Spinal cord (tissue), 10 donors: ENCODE results near the gene PPP1R9B. TPM values are rescaled to one million over a fixed set of nuclear protein-coding genes. Genes with fewer than 3 reads are reported as not detected.

Experiments
- DNase-seq, 6 donors: peaks; one replicate each; pipeline versions ENCODE4 v3.0.0 to v3.0.0-alpha.2; 2013 to 2015; ENCODE audit warnings: low spot score in 6 of 6, low read depth in 4 of 6
- H3K27ac ChIP-seq: one replicate; pipeline ENCODE4 v1.5.1; 2013; ENCODE audit warnings: low read depth, low read length, control low read depth
- H3K27me3 ChIP-seq: one replicate; pipeline ENCODE4 v1.6.1; 2013; ENCODE audit warnings: low read length; ENCODE audit not compliant: control insufficient read depth, insufficient read depth
- H3K36me3 ChIP-seq: one replicate; pipeline ENCODE4 v1.6.1; 2013; ENCODE audit warnings: low read length; ENCODE audit not compliant: control insufficient read depth, insufficient read depth
- H3K4me1 ChIP-seq: one replicate; pipeline ENCODE4 v1.6.1; 2013; ENCODE audit warnings: low read length; ENCODE audit not compliant: control insufficient read depth, insufficient read depth
- H3K4me3 ChIP-seq: one replicate; pipeline ENCODE4 v1.5.1; 2013; ENCODE audit warnings: low read depth, low read length, control low read depth
- H3K9me3 ChIP-seq: one replicate; pipeline ENCODE4 v1.6.1; 2013; ENCODE audit warnings: low read length; ENCODE audit not compliant: control insufficient read depth, insufficient read depth
- WGBS: methylation state at CpG from one replicate; pipeline ENCODE4 v1.1.5; 2013; ENCODE audit warnings: missing lambda C conversion rate; ENCODE audit not compliant: insufficient coverage; 5-methylcytosine and 5-hydroxymethylcytosine counted together
- long read RNA-seq, 4 donors: transcript quantifications; one replicate each; lab custom pipeline, GENCODE V29; 2026
- polyA plus RNA-seq, 2 donors: library from polyadenylated mRNA; unstranded; fragments of 120-200 nt; gene quantifications; one replicate each; pipeline ENCODE4 v1.2.1, GENCODE V29; 2013; ENCODE audit not compliant: insufficient read length in 2 of 2
- total RNA-seq, 2 donors: library from RNA; depleted of rRNA in 1 of 2; stranded (reverse); fragments of 120-200 nt in 1 of 2; fragments of >200 nt in 1 of 2; gene quantifications; one replicate each; pipeline versions ENCODE4 v1.2.3 to v1.2.4, GENCODE V29; 2013 to 2014
- donor health status: healthy.

The PPP1R9B gene
- total RNA-seq, result 10 to 100 TPM; 23.7 to 40.8 TPM
- 100 to 1,000 TPM; 102 TPM for polyA plus RNA-seq
- long read RNA-seq, donor 1, full-length matches to known transcripts, result 10 of 10 reads
- long read RNA-seq, donor 1, partial matches to known transcripts, result 0 of 10 reads
- long read RNA-seq, donor 1, other reads (novel, unspliced or antisense), result 0 of 10 reads
- long read RNA-seq, donor 2, full-length matches to known transcripts, result 1 of 1 reads
- long read RNA-seq, donor 2, partial matches to known transcripts, result 0 of 1 reads
- long read RNA-seq, donor 2, other reads (novel, unspliced or antisense), result 0 of 1 reads
- long read RNA-seq, donor 3, full-length matches to known transcripts, result 1 of 7 reads
- long read RNA-seq, donor 3, partial matches to known transcripts, result 6 of 7 reads
- long read RNA-seq, donor 3, other reads (novel, unspliced or antisense), result 0 of 7 reads
- long read RNA-seq, donor 4, full-length matches to known transcripts, result 1 of 1 reads
- long read RNA-seq, donor 4, partial matches to known transcripts, result 0 of 1 reads
- long read RNA-seq, donor 4, other reads (novel, unspliced or antisense), result 0 of 1 reads

DNA sequence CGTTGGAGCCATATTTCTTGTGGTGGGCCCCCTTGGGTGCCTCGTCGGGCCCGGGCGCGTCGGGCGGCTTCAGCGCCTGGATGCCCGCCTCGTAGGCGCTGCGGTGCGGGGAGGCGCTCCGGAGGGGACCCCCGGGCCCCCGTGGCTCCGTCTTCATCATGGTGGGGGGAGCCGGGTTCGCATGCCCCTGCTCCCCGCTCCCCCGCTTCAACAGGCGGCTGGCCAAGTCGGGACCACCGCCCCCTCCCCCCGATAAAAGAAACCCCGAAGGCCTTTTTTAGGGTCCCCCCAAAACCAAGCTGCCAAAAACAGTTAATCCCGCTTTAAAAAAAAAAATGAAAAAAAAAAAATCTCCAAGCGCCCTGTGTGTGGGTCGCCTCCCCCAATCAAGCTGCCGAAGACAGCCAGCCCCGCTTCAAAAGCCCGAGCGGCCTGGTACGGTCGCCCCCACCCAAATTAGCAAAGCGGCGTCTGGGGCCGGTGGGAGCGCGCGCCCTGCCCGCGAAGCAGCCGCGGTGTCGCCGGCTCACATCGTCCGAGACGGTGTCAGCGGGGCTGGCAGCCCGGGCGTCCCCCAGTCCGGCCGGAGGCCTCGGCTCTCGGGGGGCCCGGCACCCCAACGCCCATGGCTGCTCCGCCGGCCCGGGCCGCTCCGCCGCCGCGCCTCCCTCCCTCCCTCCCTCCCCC lies at the start of gene PPP1R9B:
Gene PPP1R9B, minus strand, starts transcription at position 324 of the 687 bp plus-strand sequence. Its CDS starts 164 bp downstream, at position 160.
- no peak for DNase-seq
- H3K9me3 ChIP-seq, result no peaks in the 10 kb centered on the region
- H3K27ac ChIP-seq, result peak within 1 kb of the TSS; percentile 93
- peaks cover 25% of the 10 kb centered on the region for H3K36me3 ChIP-seq
- WGBS, result under 1% methylated on average over 61 of the region's 69 CpGs
- no peaks in the 10 kb centered on the region for H3K27me3 ChIP-seq
- H3K4me1 ChIP-seq, result peaks cover 58% of the 10 kb centered on the region
- peak within 1 kb of the TSS; percentile 72 for H3K4me3 ChIP-seq

DNA sequence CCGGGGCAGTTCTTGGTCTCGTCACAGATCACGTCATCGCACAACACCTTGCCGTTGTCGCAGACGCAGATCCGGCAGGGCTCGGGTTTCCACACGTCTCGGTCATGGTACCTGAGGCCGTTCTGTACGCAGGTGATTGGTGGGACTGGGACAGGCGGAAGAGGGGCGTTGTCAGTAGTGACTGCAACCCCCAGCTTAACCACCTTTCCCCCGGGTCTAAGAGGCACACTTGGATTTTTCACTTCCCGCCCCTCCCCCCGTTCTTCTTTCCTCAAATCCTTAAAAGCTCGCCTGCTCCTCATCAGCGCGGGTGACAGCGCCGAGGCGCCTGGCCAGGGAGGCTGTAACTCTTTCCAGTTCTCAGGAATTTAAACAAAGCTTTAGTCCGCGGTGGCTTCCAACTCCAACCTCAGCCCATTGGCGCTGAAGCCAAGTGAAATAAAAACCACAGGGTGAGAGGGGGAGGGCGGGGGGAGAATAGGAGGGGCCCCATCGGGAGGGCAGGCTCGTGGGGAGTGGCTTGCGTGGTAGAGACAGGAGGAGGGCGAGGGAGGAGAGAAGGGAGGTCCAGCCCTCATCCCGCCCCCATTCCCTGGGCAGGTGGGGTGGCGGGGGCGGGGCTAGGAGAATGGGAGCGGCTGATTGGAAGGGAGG lies 49.5 kb upstream of the PPP1R9B start:
- Histone ChIP-seq H3K9me3 (no peaks in the 10 kb centered on the region), H3K36me3 (no peaks in the 10 kb centered on the region), H3K27me3 (peaks cover 57% of the 10 kb centered on the region), H3K4me3 (peak overlapping the region; percentile 62), H3K27ac (peak overlapping the region; percentile 93), H3K4me1 (peaks cover 32% of the 10 kb centered on the region)
- WGBS, result 4% methylated on average over 17 of the region's 36 CpGs
- peak in 4 of 6 donors; percentile 50 to 91 (median 60) for DNase-seq

DNA sequence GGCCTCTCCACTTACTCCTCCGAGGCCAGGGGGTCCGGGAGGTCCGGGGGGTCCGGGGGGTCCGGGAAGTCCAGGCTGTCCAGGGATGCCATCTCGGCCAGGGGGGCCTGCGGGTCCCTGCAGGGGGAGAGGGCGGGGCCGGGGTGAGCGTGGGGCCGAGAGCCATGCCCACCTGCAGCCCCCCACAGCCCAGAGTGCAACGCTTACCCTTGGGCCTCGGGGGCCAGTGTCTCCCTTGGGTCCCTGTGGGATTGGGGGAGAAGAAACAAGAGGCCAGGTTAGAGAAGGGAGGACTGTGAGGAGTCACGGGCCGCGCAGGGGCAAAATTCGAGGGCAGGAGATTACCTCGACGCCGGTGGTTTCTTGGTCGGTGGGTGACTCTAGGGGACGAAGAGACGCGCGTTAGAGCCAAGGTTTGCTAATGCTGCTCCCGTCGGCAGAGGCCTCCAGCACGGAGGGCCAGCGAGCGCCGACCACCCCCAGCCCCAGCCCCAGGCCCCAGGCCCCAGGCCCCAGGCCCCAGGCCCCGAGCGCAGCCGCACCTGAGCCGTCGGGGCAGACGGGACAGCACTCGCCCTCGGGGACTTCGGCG lies 48.8 kb upstream of the PPP1R9B start:
- Histone ChIP-seq H3K27me3 (peaks cover 52% of the 10 kb centered on the region), H3K27ac (peak overlapping the region; percentile 93)
- no peak for DNase-seq

DNA sequence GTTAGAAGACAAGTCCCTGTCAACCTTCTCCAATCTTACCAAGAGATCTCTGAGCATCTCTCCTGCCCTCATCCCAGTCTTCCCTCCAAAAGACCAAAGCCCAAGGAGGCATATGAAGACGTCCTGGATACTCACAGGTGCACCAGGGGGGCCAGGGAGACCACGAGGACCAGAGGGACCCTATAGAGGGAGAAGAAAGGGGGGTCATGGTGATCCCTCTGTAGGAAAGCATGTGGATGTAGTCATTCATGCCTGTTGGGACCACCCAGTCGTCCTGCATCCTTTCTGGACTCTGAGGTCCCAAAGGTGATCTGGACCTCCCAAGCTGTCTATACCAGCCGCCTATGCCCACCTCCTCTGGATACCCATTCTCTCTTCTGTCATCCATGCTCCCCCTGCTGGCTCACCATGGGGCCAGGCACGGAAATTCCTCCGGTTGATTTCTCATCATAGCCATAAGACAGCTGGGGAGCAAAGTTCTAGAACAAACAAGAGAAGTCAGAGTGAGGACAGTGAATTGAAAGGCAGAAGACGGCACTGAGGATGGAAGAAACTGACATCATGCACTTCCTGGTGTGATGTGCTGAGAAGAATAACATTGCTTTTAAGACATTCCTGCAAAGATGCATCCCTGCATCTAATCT lies 47.7 kb upstream of the PPP1R9B start:
- peak overlapping the region; percentile 93 for H3K27ac ChIP-seq
- H3K27me3 ChIP-seq, result peaks cover 41% of the 10 kb centered on the region
- 38% methylated on average over 5 of the region's 7 CpGs for WGBS
- peak overlapping the region; percentile 62 for H3K4me3 ChIP-seq
- H3K9me3 ChIP-seq, result no peaks in the 10 kb centered on the region
- no peaks in the 10 kb centered on the region for H3K36me3 ChIP-seq
- DNase-seq, result peak in 2 of 6 donors; percentile 66 to 70
- peaks cover 26% of the 10 kb centered on the region for H3K4me1 ChIP-seq

More for the DNA sequence above, 48.8 kb upstream of the PPP1R9B start:
- H3K36me3 ChIP-seq, result no peaks in the 10 kb centered on the region
- no peaks in the 10 kb centered on the region for H3K9me3 ChIP-seq
- peak overlapping the region; percentile 62 for H3K4me3 ChIP-seq
- peaks cover 26% of the 10 kb centered on the region for H3K4me1 ChIP-seq
- 38% methylated on average over 37 of the region's 41 CpGs for WGBS

GRCh38 chr17:50196826-50197225 lies 46.3 kb upstream of the PPP1R9B start:
- peaks cover 30% of the 10 kb centered on the region for H3K4me1 ChIP-seq
- no peaks in the 10 kb centered on the region for H3K9me3 ChIP-seq
- peaks cover 28% of the 10 kb centered on the region for H3K27me3 ChIP-seq
- H3K36me3 ChIP-seq, result no peaks in the 10 kb centered on the region
- peak overlapping the region; percentile 93 for H3K27ac ChIP-seq
- DNase-seq, result no peak
- peak overlapping the region; percentile 9 for H3K4me3 ChIP-seq
- WGBS, result 81% methylated on average over 4 of the region's 6 CpGs

DNA sequence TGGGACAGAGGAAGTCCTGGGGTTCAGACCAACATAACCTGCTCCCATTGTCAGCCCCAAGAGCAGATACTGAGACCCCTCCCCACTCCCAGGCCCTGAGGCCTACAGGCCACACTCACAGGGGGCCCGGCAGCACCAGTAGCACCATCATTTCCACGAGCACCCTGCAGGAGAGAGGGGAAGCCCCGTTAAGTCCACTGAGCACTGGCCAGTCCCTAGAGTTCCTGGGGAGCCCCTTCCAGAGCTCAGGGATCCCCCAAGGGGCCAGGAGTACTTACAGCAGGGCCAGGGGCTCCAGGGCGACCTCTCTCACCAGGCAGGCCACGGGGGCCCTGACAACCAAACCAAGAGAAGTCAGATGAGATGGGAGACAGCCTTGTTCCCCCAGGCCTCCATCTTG lies 45.6 kb upstream of the PPP1R9B start:
- H3K27me3 ChIP-seq, result peaks cover 20% of the 10 kb centered on the region
- no peaks in the 10 kb centered on the region for H3K36me3 ChIP-seq
- no peak for DNase-seq
- no peak overlapping the region for H3K4me3 ChIP-seq
- WGBS, result 79% methylated on average over 5 of the region's 5 CpGs
- no peaks in the 10 kb centered on the region for H3K9me3 ChIP-seq
- peak overlapping the region; percentile 93 for H3K27ac ChIP-seq
- peaks cover 22% of the 10 kb centered on the region for H3K4me1 ChIP-seq

DNA sequence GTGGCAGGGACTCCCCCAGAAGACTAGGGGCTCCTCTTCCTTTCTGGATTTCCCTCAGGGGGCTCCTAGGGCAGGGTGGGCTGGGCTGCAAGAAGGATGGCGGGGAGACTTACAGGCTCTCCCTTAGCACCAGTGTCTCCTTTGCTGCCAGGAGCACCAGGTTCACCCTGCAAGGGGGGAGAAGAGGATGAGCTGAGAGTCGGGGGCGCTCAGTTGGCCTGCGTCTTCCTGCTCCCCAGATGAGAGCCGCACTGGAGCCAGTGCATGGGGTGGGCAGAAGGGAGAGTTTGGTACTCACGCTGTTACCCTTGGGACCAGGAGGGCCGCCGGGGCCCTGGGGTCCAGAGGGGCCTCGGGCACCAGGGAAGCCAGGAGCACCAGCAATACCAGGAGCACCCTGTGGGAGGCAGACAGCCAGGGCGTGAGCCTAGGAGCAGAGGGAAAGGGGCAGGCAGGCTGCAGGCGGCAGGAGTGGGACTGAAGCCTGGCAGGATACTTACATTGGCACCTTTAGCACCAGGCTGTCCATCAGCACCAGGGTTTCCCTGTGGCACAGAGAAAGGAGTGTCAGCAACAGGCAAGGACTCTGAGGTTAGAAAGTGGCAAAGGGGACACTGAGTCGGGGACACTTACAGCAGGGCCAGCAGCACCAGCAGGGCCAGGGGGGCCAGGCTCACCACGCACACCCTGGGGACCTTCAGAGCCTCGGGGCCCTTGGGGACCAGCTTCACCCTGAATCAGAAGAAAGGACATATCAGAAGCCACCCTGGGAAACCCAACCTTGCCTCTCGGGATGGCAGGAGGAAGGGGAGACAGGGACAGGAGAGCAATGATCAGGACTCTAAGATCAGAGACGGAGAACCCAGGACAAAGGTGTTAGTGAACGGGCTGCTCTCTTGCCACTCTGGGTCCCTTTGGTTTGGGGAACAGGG lies 44.7 kb upstream of the PPP1R9B start:
- peaks cover 14% of the 10 kb centered on the region for H3K4me1 ChIP-seq
- peak overlapping the region; percentile 93 for H3K27ac ChIP-seq

DNA sequence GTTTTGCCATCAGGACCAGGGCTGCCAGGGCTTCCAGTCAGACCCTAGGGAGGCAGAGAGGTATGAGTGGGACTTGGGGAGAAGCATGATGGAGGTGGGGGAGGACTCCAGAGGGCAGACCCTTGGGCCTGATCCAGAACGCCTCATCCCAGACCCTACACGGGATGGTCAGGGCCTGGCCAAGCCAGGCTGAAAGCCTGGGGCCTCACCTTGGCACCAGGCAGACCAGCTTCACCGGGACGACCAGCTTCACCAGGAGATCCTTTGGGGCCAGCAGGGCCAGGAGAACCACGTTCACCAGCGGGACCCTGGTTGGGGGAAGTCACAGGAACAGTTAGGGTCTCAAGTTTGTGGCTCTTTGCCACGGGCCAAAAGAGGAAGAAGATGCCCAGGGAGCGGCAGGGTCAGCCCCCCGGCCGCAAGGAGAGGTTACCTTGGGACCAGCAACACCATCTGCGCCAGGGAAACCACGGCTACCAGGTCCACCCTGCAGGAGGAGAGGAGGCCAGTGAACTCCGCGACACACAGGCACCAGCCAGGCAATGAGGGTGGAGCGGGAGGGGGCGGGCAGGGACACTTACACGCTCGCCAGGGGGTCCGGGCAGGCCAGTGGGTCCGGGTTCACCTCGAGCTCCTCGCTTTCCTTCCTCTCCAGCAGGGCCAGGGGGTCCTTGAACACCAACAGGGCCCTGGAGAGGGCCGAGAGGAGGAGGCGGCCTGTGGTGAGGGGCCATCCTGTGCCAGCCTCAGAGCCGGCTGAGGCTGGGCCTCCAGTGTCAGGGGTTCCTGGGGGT lies 43.9 kb upstream of the PPP1R9B start:
- 84% methylated on average over 21 of the region's 25 CpGs for WGBS
- Histone ChIP-seq H3K27me3 (peaks cover 4% of the 10 kb centered on the region), H3K4me3 (no peak overlapping the region), H3K27ac (peak overlapping the region; percentile 93), H3K9me3 (no peaks in the 10 kb centered on the region), H3K4me1 (peaks cover 7% of the 10 kb centered on the region), H3K36me3 (no peaks in the 10 kb centered on the region)
- no peak for DNase-seq

More for the DNA sequence above, 44.7 kb upstream of the PPP1R9B start:
- no peak for DNase-seq
- Histone ChIP-seq H3K27me3 (peaks cover 11% of the 10 kb centered on the region), H3K36me3 (no peaks in the 10 kb centered on the region), H3K9me3 (no peaks in the 10 kb centered on the region), H3K4me3 (no peak overlapping the region)
- whole genome bisulfite sequencing, result 76% methylated on average over 16 of the region's 17 CpGs
